PC-9 (cell line): ENCODE measurements around the gene SPRR1A.

Experiments
- CTCF ChIP-seq: fragments of 200-600 bp; sonication (generic); conservative IDR thresholded peaks from 2 replicates; pipeline ENCODE4 v1.6.1; 2017; ENCODE audit warnings: mixed run types, antibody characterized with exemption, mild to moderate bottlenecking, moderate library complexity
- EZH2 ChIP-seq: fragments of 200-600 bp; sonication (generic); IDR thresholded peaks from 2 replicates; pipeline ENCODE4 v1.8.0; 2017; ENCODE audit warnings: antibody characterized with exemption, low read depth

GRCh38 chr1:152970495-152970894, 13.4 kb upstream of the SPRR1A start, which contains the start of gene SPRR4:
- no peak for TF ChIP-seq CTCF
- no peak for TF ChIP-seq EZH2
